GM13976 (cell line): ENCODE measurements around the gene REELD1.

ENCODE experiments used
- DNase-seq: peaks from one replicate; pipeline ENCODE4 v3.0.0; 2012; ENCODE audit warnings: low spot score
- in situ Hi-C: fragments of 300-500 bp; cut with MboI; formaldehyde crosslinking; loops from one replicate; pipeline ENCODE4 v1.12.0; 2022; ENCODE audit warnings: low sequenced_read_pairs, mixed read lengths, inconsistent platforms; ENCODE audit not compliant: unreplicated experiment
- TF ChIP-seq, protein P1 (sequence below): IDR thresholded peaks from 2 replicates; pipeline ENCODE4 v1.5.1; 2012; ENCODE audit warnings: borderline replicate concordance, mild to moderate bottlenecking; ENCODE audit not compliant: insufficient read depth; ENCODE audit errors: extremely low read depth, missing control alignments, control extremely low read depth

Gene REELD1

DNA sequence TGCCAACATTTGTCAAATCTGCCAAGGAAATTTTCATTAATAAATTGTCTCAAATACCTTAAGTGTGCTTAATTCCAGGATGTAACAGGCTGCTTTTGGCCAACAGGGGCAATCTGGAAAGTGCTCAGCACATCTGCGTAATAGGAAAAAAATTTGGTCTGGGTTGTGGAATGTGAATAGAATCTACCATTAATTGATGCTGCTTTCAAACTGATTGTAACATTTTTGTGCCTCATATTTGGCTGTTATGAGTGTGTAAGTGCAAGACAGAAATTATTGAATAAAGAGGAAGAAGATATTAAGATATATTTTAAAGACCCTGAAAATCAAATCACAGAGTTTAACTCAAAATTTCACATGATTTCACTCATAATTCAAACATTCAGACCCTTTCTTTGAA, 41.1 kb downstream of the REELD1 start:
- TF ChIP-seq, protein P1, sequence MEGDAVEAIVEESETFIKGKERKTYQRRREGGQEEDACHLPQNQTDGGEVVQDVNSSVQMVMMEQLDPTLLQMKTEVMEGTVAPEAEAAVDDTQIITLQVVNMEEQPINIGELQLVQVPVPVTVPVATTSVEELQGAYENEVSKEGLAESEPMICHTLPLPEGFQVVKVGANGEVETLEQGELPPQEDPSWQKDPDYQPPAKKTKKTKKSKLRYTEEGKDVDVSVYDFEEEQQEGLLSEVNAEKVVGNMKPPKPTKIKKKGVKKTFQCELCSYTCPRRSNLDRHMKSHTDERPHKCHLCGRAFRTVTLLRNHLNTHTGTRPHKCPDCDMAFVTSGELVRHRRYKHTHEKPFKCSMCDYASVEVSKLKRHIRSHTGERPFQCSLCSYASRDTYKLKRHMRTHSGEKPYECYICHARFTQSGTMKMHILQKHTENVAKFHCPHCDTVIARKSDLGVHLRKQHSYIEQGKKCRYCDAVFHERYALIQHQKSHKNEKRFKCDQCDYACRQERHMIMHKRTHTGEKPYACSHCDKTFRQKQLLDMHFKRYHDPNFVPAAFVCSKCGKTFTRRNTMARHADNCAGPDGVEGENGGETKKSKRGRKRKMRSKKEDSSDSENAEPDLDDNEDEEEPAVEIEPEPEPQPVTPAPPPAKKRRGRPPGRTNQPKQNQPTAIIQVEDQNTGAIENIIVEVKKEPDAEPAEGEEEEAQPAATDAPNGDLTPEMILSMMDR, result no peak
- DNase-seq, result no peak
- in situ Hi-C loops, result no loop called here

DNA sequence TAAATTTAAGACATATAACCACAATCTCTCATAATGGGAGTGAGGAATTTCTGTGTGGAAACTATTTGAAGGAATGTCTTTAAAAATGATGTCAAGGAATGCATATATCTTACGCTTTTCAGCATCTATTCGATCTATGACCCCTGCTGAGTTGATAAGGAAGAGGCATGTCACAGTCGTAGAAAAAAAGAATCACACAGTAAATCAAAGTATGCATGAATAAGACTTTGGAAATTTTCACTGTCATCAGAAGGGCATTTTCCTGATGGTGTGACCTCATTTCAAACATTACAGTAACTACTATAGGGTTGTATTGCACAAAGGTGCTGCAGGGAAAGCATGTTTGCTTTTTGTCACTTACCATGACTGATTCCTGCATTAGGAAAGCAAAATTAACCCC, 41.5 kb downstream of the REELD1 start:
- in situ Hi-C loops, result no loop called here
- TF ChIP-seq, protein P1, result no peak

DNA sequence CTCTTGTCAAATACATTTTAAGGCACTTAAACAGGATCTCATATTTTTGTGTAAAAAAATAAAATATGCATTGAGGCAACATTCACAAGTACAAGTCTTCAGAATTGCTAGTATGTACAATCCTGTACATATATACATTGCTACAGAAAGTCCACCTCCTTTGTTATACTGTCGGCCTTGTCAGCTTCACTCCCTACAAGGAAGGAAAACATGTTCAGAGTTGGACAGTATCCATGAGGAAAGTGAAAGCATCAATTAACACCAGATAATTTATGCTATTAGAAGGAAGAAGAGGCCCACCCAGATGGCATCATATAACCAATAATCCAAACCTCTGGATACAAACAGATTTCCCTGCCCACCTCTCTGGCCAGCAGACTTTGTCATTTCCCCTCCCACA, 42.0 kb downstream of the REELD1 start:
- in situ Hi-C loops, result no loop called here
- TF ChIP-seq, protein P1, result no peak
- no peak for DNase-seq

More for the DNA sequence above, 41.5 kb downstream of the REELD1 start:
- no peak for DNase-seq

DNA sequence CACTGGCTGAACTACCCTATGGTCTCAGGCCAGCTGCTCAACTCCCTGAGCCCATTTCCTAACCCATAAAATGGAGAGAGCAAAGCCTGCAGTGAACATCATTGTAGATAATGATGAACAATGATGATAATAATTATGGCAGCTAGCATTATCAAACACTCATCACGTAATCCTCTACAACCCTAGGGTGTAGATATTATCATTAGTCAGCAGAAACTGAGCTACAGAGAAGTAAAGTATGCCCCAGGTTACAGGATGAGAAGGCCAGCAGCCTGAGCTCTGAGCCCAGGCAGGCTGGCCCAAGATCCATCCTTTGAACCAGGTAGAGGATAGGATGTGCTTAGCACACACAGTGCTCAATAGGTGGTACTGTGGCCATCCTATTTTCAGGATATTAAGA, 43.2 kb downstream of the REELD1 start:
- TF ChIP-seq, protein P1, result no peak
- no peak for DNase-seq
- in situ Hi-C loops, result no loop called here

DNA sequence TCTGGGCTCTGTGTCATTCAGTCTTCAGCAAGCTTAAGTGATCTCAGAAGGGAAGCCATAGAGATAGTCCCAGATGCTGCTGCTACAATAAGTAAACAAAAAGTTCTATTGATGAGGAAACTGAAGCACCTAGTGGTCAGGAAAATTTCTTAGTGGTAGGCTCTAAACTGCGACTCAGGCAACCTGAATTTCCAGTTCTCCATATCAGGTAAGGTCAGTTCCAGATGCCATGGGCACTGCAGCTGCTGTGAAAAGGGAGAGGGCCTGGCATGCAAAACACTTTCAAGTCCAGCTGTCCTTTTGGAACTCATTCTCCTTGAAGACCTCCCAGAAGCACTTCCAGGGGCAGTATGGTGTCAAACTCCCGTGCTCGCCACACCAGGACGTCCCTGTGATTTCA, 46.2 kb downstream of the REELD1 start:
- DNase-seq, result no peak
- in situ Hi-C loops, result no loop called here
- TF ChIP-seq, protein P1, result no peak

DNA sequence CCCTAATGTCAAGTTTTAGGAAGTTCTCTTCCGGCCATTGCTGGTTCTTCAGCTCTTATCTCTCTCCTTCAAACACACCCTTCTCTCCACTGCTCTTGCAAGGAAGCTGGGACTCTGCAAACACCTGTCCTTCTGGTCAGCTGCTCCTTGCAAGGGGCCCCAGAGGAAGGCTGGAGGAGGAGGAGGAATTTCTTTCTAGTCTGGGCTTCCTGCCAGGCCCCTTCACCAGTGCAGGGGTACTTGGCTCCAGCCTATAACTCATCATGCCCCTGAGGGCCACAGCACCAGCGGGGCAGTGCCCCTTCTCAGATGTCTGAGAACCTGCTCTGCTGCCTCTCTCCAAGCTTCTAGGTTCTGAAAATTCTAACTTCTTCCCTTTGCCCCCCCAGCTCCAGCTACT, 46.7 kb downstream of the REELD1 start:
- in situ Hi-C loops, result no loop called here
- TF ChIP-seq, protein P1, result no peak

DNA sequence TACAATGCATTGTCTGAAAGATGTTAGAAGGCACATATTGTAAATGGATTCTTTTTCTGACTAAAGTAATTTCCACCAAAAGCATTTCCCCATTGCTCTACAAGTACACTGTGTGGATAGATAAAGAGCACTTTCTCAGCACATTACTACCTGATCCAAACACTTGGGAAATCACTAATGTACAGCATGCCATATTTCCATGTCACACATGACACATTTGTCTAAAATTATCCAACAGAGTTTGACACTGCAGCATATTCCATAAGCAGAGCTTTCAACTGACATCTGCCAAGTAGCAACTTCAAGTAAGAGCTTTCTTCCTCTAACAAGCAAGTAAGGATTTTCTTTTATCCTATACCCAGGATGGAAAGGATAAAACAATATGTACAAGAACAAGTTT, 49.5 kb downstream of the REELD1 start:
- DNase-seq, result no peak
- in situ Hi-C loops, result no loop called here
- TF ChIP-seq, protein P1, result no peak

More for the DNA sequence above, 46.7 kb downstream of the REELD1 start:
- DNase-seq, result no peak
